Keratinocyte (primary cell): ENCODE measurements around the gene EVI5. TPM values are rescaled to one million over a fixed set of nuclear protein-coding genes. Genes with fewer than 3 reads are reported as not detected.

Experiments
- DNase-seq: peaks from one replicate; pipeline ENCODE4 v3.0.0-alpha.2; 2011; ENCODE audit warnings: low read depth, missing footprints, low spot score
- FAIRE-seq: peaks from 2 replicates; lab custom pipeline; 2011; peaks lifted over from hg19 to GRCh38; lab: Jason Lieb, UNC
- H2AFZ ChIP-seq: 2 replicates; pipeline ENCODE4 v1.6.0; 2012; ENCODE audit warnings: low read length, control low read depth, inconsistent platforms; ENCODE audit not compliant: control insufficient read depth
- H3K27ac ChIP-seq: 2 replicates; pipeline ENCODE4 v1.5.1; 2011; ENCODE audit warnings: low read length; ENCODE audit not compliant: control insufficient read depth, insufficient read depth
- H3K27me3 ChIP-seq: 3 replicates; pipeline ENCODE4 v1.6.0; 2011; ENCODE audit warnings: low read length; ENCODE audit not compliant: control insufficient read depth, insufficient read depth; ENCODE audit errors: extremely low read depth
- H3K36me3 ChIP-seq, 2 experiments: 2 replicates in 1 of 2; 3 replicates in 1 of 2; pipeline ENCODE4 v1.5.1; 2011; ENCODE audit warnings: low read length in 2 of 2, mild to moderate bottlenecking in 1 of 2; ENCODE audit not compliant: control insufficient read depth in 2 of 2, insufficient read depth in 2 of 2; ENCODE audit errors: extremely low read depth in 1 of 2
- H3K4me1 ChIP-seq: 3 replicates; pipeline ENCODE4 v1.5.1; 2011; ENCODE audit warnings: low read length; ENCODE audit not compliant: control insufficient read depth, insufficient read depth; ENCODE audit errors: extremely low read depth
- H3K4me2 ChIP-seq: 3 replicates; pipeline ENCODE4 v1.6.0; 2011; ENCODE audit warnings: low read depth, low read length; ENCODE audit not compliant: control insufficient read depth, insufficient read depth; ENCODE audit errors: extremely low read depth
- H3K4me3 ChIP-seq, 3 experiments: fragments of 200-600 bp in 1 of 3; sonication (generic) in 1 of 3; 2 replicates in 2 of 3; 3 replicates in 1 of 3; pipeline ENCODE4 v1.5.1; 2011 to 2016; ENCODE audit warnings: low read length in 3 of 3, mild to moderate bottlenecking in 3 of 3, control low read depth in 2 of 3, inconsistent platforms in 1 of 3, low read depth in 1 of 3, mixed read lengths in 1 of 3, mixed run types in 1 of 3, moderate library complexity in 1 of 3; ENCODE audit not compliant: control insufficient read depth in 2 of 3, insufficient read depth in 2 of 3; ENCODE audit errors: extremely low read depth in 1 of 3
- H3K79me2 ChIP-seq: 2 replicates; pipeline ENCODE4 v1.6.0; 2012; ENCODE audit warnings: low read length; ENCODE audit not compliant: control insufficient read depth, insufficient read depth
- H3K9ac ChIP-seq: 3 replicates; pipeline ENCODE4 v1.6.0; 2011; ENCODE audit warnings: low read length; ENCODE audit not compliant: control insufficient read depth, insufficient read depth; ENCODE audit errors: extremely low read depth
- H3K9me1 ChIP-seq: 3 replicates; pipeline ENCODE4 v1.6.0; 2011; ENCODE audit warnings: low read length; ENCODE audit not compliant: control insufficient read depth, insufficient read depth; ENCODE audit errors: extremely low read depth
- H3K9me3 ChIP-seq: 2 replicates; pipeline ENCODE4 v1.5.1; 2012; ENCODE audit warnings: low read depth, low read length; ENCODE audit not compliant: control insufficient read depth
- H4K20me1 ChIP-seq: 3 replicates; pipeline ENCODE4 v1.6.0; 2011; ENCODE audit warnings: low read length; ENCODE audit not compliant: control insufficient read depth, insufficient read depth; ENCODE audit errors: extremely low read depth
- EZH2 ChIP-seq: IDR thresholded peaks from one replicate; pipeline ENCODE4 v1.6.1; 2012; ENCODE audit warnings: inconsistent platforms, mild to moderate bottlenecking, low read length, moderate library complexity
- dilution Hi-C: fragments of 300-500 bp; cut with MboI; formaldehyde crosslinking; loops from one replicate; pipeline ENCODE4 v1.7.0; 2020; ENCODE audit warnings: low sequenced_read_pairs; ENCODE audit not compliant: extremely low pct_ligation_motif_present
- polyA plus RNA-seq, 5 experiments: library from polyadenylated mRNA; depleted of rRNA in 3 of 5; stranded (reverse) in 3 of 5; stranded (forward) in 1 of 5; unstranded in 1 of 5; fragments of >200 nt; gene quantifications; 1 replicate in 1 of 5; 2 replicates in 3 of 5; 3 replicates in 1 of 5; pipeline versions ENCODE4 v1.2.1 to v1.2.3, GENCODE V29; 2011 to 2012; ENCODE audit warnings: missing spikeins in 2 of 5, low read depth in 1 of 5, low replicate concordance in 1 of 5
- TF ChIP-seq, protein P1 (sequence below), 3 experiments: IDR thresholded peaks in 1 of 3; conservative IDR thresholded peaks in 1 of 3; optimal IDR thresholded peaks in 1 of 3; 2 replicates in 2 of 3; 3 replicates in 1 of 3; pipeline versions ENCODE3 to v1.5.1; 2011; ENCODE audit warnings: low read length in 3 of 3, mild to moderate bottlenecking in 3 of 3, moderate library complexity in 2 of 3, control low read depth in 1 of 3, inconsistent platforms in 1 of 3; ENCODE audit not compliant: insufficient read depth in 2 of 3; ENCODE audit errors: extremely low read depth in 1 of 3

Gene EVI5
- polyA plus RNA-seq, 1 donor (not counting 4 experiments of a cell fraction or from before 2014, with no cell fraction given) = 23.2 TPM

DNA sequence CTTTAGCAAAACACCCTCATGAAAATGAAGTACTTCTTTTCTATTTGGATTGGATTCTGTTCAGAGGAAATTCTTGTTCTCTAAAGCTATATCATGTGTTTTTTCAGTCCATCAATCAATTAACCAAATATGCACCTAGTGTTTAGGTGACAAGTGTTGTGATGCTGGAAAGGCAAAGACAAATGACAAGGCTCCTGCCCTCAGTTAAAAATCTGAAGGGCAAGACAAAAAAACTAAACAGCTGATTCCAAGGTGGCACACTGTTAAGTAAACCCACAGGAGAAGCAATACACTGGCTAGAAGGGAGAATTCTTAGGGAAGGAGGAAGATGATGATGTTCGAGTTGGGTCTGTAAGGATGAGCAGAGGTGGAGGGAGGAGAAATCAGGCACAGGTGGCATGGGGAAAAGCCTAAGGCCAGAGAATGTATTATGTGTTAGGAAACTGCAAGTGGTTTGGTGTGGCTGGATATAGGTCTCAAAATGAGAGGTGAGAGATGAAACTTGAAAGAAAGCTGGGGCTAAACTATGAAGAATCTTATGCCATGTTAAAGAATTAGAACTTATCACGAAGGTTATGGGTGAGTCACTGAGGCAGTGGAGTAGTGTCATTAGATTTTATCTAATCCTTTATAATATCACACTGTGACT, 246.4 kb downstream of the EVI5 start:
- Histone ChIP-seq H3K27me3 (no peaks in the 10 kb centered on the region), H3K4me2 (no peak overlapping the region), H3K79me2 (no peaks in the 10 kb centered on the region), H3K9me3 (no peaks in the 10 kb centered on the region), H3K36me3 (no peaks in the 10 kb centered on the region), H3K4me3 (no peak overlapping the region), H2AFZ (no peak overlapping the region), H3K9me1 (no peaks in the 10 kb centered on the region), H3K9ac (no peak overlapping the region), H3K4me1 (no peaks in the 10 kb centered on the region), H3K27ac (no peak overlapping the region), H4K20me1 (no peaks in the 10 kb centered on the region)
- no peak for DNase-seq
- dilution Hi-C loops = no loop called here
- no peak for FAIRE-seq
- TF ChIP-seq, protein P1, sequence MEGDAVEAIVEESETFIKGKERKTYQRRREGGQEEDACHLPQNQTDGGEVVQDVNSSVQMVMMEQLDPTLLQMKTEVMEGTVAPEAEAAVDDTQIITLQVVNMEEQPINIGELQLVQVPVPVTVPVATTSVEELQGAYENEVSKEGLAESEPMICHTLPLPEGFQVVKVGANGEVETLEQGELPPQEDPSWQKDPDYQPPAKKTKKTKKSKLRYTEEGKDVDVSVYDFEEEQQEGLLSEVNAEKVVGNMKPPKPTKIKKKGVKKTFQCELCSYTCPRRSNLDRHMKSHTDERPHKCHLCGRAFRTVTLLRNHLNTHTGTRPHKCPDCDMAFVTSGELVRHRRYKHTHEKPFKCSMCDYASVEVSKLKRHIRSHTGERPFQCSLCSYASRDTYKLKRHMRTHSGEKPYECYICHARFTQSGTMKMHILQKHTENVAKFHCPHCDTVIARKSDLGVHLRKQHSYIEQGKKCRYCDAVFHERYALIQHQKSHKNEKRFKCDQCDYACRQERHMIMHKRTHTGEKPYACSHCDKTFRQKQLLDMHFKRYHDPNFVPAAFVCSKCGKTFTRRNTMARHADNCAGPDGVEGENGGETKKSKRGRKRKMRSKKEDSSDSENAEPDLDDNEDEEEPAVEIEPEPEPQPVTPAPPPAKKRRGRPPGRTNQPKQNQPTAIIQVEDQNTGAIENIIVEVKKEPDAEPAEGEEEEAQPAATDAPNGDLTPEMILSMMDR (optimal IDR thresholded peaks at IDR 0.05 in 1 of 3, IDR thresholded peaks at IDR 0.05 in 1 of 3, conservative IDR thresholded peaks at IDR 0.05 in 1 of 3; ENCODE audit: extremely low read depth in 1 of 3, insufficient read depth in 2 of 3, low read length in 3 of 3) = no peak
- TF ChIP-seq EZH2 = no peak

DNA sequence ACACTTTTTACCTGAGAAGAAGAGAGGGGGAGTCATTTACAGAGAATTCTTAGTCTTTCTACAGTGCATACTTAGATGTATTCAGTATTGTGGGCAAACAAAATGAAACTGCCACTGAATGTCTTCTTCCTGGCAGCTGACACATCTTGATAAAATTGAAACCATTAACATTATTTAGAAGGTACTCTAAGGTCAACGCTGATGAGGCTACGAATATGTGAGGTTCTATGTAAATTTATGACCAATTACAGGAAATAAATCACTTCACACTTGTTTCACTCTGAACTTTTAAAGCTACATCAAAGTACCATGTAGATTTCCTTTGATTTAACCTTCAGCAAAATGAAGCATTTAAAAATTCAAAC, 246.9 kb downstream of the EVI5 start:
- H3K4me1 ChIP-seq = no peaks in the 10 kb centered on the region
- H3K4me2 ChIP-seq = no peak overlapping the region
- dilution Hi-C loops = no loop called here
- H3K27me3 ChIP-seq = no peaks in the 10 kb centered on the region
- no peaks in the 10 kb centered on the region for H3K79me2 ChIP-seq
- no peak overlapping the region for H3K9ac ChIP-seq
- H3K9me3 ChIP-seq = no peaks in the 10 kb centered on the region
- no peak overlapping the region for H2AFZ ChIP-seq
- no peak overlapping the region for H3K4me3 ChIP-seq
- no peaks in the 10 kb centered on the region for H4K20me1 ChIP-seq
- FAIRE-seq = no peak
- TF ChIP-seq EZH2 = no peak
- TF ChIP-seq, protein P1 (optimal IDR thresholded peaks at IDR 0.05 in 1 of 3, IDR thresholded peaks at IDR 0.05 in 1 of 3, conservative IDR thresholded peaks at IDR 0.05 in 1 of 3; ENCODE audit: extremely low read depth in 1 of 3, insufficient read depth in 2 of 3, low read length in 3 of 3) = no peak
- H3K36me3 ChIP-seq = no peaks in the 10 kb centered on the region
- no peak overlapping the region for H3K27ac ChIP-seq
- no peaks in the 10 kb centered on the region for H3K9me1 ChIP-seq
- DNase-seq = no peak
